ENCODE results near the gene DISP1. TPM values are rescaled to one million over a fixed set of nuclear protein-coding genes. Genes with fewer than 3 reads are reported as not detected.
A peak's percentile ranks its signal among the peaks of the same experiment; 100 is the strongest.
"Not testable (repeated sequence)": the region's sequence is repeated elsewhere in the genome, so short reads cannot be mapped to it uniquely, and the experiment has no call there.

The DISP1 gene
- total RNA-seq, 6 experiments from 2014 or later, result 2.8 to 4.0 (median 3.7) TPM

DNA sequence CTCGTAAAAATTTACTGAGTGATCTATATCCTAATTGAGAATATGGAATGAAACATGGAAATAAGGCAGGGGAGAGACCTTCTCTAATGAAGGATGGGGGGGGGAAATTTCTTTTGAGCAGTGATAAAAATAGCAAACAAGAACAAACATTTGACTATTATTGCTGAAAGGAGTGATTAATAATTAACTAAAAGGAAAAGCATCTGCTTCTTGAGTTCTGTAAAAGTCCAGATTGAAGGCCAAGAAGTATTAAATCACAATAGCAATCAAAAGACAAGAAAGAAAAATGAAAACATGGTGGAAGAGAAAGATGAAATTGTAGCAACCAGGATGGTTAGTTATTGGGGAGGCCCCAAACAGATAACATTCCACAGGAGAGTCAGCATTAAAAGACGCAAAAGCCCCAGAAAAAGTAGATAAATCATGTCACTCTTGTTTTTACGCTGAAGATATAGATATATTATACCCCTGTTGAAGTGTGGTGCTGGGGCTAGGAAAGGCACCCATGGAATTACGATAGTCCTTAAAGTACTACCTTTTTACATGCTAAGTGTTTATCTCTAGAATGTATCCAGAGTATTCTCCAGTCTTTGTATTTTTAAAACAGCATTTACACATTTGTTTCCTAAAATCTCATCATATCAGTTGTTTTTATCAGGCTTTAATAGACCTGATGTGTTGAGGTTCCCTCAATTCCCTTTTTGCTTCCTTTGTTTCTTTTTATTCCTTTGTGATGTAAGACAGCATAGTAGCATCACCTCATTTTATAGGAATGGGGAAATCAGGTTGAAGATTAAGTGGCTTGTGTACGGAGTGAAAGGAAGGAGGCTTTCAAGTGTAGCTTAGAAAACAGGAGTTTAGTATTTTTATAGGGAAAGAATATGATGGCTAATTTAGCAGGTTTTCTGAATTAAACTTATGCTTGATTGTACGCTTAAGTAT is 28.9 kb downstream of the DISP1 start:
- H3K4me3 Mint-ChIP-seq, result peak overlapping the region; percentile 77
- H3K36me3 Mint-ChIP-seq (ENCODE audit: low read depth), result no peaks in the 10 kb centered on the region
- no peaks in the 10 kb centered on the region for H3K27me3 Mint-ChIP-seq (ENCODE audit: insufficient read depth)
- peak overlapping the region; percentile 72 for H3K27ac Mint-ChIP-seq
- no peaks in the 10 kb centered on the region for H3K9me3 Mint-ChIP-seq
- peaks cover 29% of the 10 kb centered on the region for H3K4me1 Mint-ChIP-seq (ENCODE audit: low read depth)
- peak; percentile 12 for DNase-seq
- TF ChIP-seq, protein P1, sequence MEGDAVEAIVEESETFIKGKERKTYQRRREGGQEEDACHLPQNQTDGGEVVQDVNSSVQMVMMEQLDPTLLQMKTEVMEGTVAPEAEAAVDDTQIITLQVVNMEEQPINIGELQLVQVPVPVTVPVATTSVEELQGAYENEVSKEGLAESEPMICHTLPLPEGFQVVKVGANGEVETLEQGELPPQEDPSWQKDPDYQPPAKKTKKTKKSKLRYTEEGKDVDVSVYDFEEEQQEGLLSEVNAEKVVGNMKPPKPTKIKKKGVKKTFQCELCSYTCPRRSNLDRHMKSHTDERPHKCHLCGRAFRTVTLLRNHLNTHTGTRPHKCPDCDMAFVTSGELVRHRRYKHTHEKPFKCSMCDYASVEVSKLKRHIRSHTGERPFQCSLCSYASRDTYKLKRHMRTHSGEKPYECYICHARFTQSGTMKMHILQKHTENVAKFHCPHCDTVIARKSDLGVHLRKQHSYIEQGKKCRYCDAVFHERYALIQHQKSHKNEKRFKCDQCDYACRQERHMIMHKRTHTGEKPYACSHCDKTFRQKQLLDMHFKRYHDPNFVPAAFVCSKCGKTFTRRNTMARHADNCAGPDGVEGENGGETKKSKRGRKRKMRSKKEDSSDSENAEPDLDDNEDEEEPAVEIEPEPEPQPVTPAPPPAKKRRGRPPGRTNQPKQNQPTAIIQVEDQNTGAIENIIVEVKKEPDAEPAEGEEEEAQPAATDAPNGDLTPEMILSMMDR (IDR thresholded peaks at IDR 0.05), result no peak

DNA sequence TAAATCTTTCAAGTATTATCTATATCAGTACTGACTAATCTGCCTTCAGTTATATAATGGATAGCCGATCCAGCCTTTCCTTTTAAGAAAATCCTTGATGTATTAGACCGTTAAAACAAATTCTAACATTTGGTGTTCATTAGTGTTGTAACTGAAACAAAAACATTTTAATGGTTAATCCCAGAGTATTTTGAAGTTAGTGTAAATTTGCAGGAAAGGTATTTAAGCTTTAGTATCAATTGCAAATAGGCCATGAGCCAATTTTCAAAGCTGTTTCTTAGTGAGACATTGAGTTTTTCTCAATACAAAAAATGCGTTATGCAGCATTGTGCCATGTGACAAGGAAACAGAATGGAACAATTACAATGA is 29.6 kb downstream of the DISP1 start:
- H3K9me3 Mint-ChIP-seq, result no peaks in the 10 kb centered on the region
- peak overlapping the region; percentile 72 for H3K27ac Mint-ChIP-seq
- H3K4me1 Mint-ChIP-seq (ENCODE audit: low read depth), result peaks cover 29% of the 10 kb centered on the region
- no peaks in the 10 kb centered on the region for H3K27me3 Mint-ChIP-seq (ENCODE audit: insufficient read depth)
- TF ChIP-seq, protein P1 (IDR thresholded peaks at IDR 0.05), result no peak
- no peak for DNase-seq
- H3K4me3 Mint-ChIP-seq, result peak overlapping the region; percentile 77
- H3K36me3 Mint-ChIP-seq (ENCODE audit: low read depth), result no peaks in the 10 kb centered on the region

GRCh38 chr1:222845763-222846162 is 30.9 kb downstream of the DISP1 start:
- H3K9me3 Mint-ChIP-seq, result no peaks in the 10 kb centered on the region

GRCh38 chr1:222850550-222850949 is 35.7 kb downstream of the DISP1 start:
- H3K4me3 Mint-ChIP-seq; DNase-seq; H3K27me3 Mint-ChIP-seq (ENCODE audit: insufficient read depth); H3K9me3 Mint-ChIP-seq; H3K27ac Mint-ChIP-seq; H3K36me3 Mint-ChIP-seq (ENCODE audit: low read depth): not testable (repeated sequence)
- H3K4me1 Mint-ChIP-seq (ENCODE audit: low read depth), result peaks cover 13% of the 10 kb centered on the region

More at GRCh38 chr1:222845763-222846162, 30.9 kb downstream of the DISP1 start:
- Mint-ChIP-seq H3K27me3 (ENCODE audit: insufficient read depth) (no peaks in the 10 kb centered on the region), H3K4me3 (no peak overlapping the region), H3K36me3 (ENCODE audit: low read depth) (no peaks in the 10 kb centered on the region), H3K27ac (no peak overlapping the region), H3K4me1 (ENCODE audit: low read depth) (peaks cover 29% of the 10 kb centered on the region)
- DNase-seq, result no peak
- TF ChIP-seq, protein P1 (IDR thresholded peaks at IDR 0.05), result no peak

DNA sequence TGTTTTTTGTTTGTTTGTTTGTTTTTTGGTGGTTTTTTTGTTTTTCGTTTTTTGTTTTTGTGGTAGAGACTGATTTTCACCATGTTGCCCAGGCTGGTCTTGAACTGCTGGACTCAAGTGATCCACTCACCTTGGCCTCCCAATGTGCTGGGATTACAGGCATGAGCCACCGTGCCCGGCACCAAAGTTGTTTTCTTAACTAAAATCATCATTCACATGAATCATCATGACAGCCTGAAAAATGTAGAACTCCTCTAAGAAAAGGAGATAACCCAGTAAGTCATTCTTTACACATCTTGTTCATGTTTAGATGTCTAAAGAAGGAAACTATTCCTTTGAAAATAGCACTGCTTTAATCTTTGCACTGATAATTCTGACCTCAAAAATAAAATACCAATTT is 37.5 kb downstream of the DISP1 start:
- H3K36me3 Mint-ChIP-seq (ENCODE audit: low read depth), result peaks cover 12% of the 10 kb centered on the region
- H3K4me3 Mint-ChIP-seq, result no peak overlapping the region
- peak; percentile 48 for DNase-seq
- TF ChIP-seq, protein P1 (IDR thresholded peaks at IDR 0.05), result no peak
- H3K4me1 Mint-ChIP-seq (ENCODE audit: low read depth), result peaks cover 7% of the 10 kb centered on the region
- H3K9me3 Mint-ChIP-seq, result peaks cover 1% of the 10 kb centered on the region
- H3K27me3 Mint-ChIP-seq (ENCODE audit: insufficient read depth), result no peaks in the 10 kb centered on the region
- 0 out of 2 replicates have a peak overlapping the region, but pooled peaks have one; percentile 7 for H3K27ac Mint-ChIP-seq

DNA sequence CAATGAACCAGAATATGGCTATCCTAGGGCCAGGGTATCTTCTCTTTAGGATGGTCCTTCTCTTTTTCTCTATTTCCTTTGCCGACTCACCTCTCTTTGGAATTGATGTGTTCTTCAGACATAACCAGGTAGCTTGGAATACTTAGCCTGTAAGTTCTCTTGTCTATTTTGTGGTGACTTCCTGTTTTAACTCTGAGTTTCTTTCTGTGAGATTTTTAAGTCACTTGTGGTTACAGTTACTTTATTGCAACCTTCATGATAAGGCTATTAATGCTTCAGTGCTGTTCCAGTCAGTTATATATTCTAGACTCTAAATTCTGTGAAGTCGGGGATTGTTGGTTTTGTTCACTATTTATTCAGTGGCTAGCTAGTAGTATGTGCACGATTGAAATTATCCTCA is 46.2 kb downstream of the DISP1 start:
- H3K27ac Mint-ChIP-seq, result no peak overlapping the region
- no peaks in the 10 kb centered on the region for H3K27me3 Mint-ChIP-seq (ENCODE audit: insufficient read depth)
- H3K9me3 Mint-ChIP-seq, result peaks cover 11% of the 10 kb centered on the region

More for the DNA sequence above, 46.2 kb downstream of the DISP1 start:
- Mint-ChIP-seq H3K4me3 (no peak overlapping the region), H3K36me3 (ENCODE audit: low read depth) (peaks cover 35% of the 10 kb centered on the region), H3K4me1 (ENCODE audit: low read depth) (no peaks in the 10 kb centered on the region)
- TF ChIP-seq, protein P1 (IDR thresholded peaks at IDR 0.05), result no peak
- no peak for DNase-seq
